Vagina (tissue), 2 donors: Measurements from ENCODE around the gene CALML3.

ENCODE experiments used
- CTCF ChIP-seq, 3 experiments: fragments of 450-650 bp in 2 of 3; fragments of 200-600 bp in 1 of 3; sonication (generic) in 1 of 3; IDR thresholded peaks; one replicate each; pipeline ENCODE4 v1.5.1; 2017 to 2019; ENCODE audit warnings: antibody characterized with exemption in 3 of 3, mild to moderate bottlenecking in 2 of 3, moderate library complexity in 2 of 3
- POLR2A ChIP-seq, 2 donors: fragments of 450-650 bp; IDR thresholded peaks; one replicate each; pipeline ENCODE4 v1.6.1; 2017; ENCODE audit warnings: antibody characterized with exemption in 2 of 2, mild to moderate bottlenecking in 2 of 2, moderate library complexity in 2 of 2

GRCh38 chr10:5493691-5494090 is 31.1 kb upstream of the CALML3 start:
- no peak for TF ChIP-seq CTCF (IDR thresholded peaks at IDR 0.05)
- no peak for TF ChIP-seq POLR2A (IDR thresholded peaks at IDR 0.05)
